ENCODE results near the gene GIMAP1.
"Not testable (repeated sequence)": the region's sequence is repeated elsewhere in the genome, so short reads cannot be mapped to it uniquely, and the experiment has no call there.

- TF ChIP-seq CTCF (optimal IDR thresholded peaks at IDR 0.05 in 1 of 3, IDR thresholded peaks at IDR 0.05 in 1 of 3, conservative IDR thresholded peaks at IDR 0.05 in 1 of 3; ENCODE audit: extremely low read depth in 1 of 3, insufficient read depth in 2 of 3, low read length in 3 of 3); EZH2 (IDR thresholded peaks at IDR 0.05; ENCODE audit: low read length): not testable (repeated sequence)
Measured at GRCh38 chr7:150671798-150672585, 44.4 kb upstream of the GIMAP1 start.

Data from keratinocyte (primary cell).